Calu3 (cell line): ENCODE results near the gene DIPK1A. TPM values are rescaled to one million over a fixed set of nuclear protein-coding genes. Genes with fewer than 3 reads are reported as not detected.

Experiments used
- BruUV-seq: library from RNA; stranded (reverse); fragments of 400-500 nt; replicated peaks from 2 replicates; lab custom pipeline; 2021; lab: Mats Ljungman, UMichigan
- CTCF ChIA-PET: fragments of 300-600 bp; sonication (Branson Sonifier 250); formaldehyde crosslinking; loops from one replicate; lab custom pipeline; 2022; ENCODE audit warnings: antibody characterized with exemption; lab: Charles Lee
- DNase-seq: peaks from one replicate; pipeline ENCODE4 v3.0.0; 2022
- H3K27ac Mint-ChIP-seq: one replicate; pipeline ENCODE4 v1.8.0; 2022; ENCODE audit warnings: mixed read lengths; ENCODE audit not compliant: unreplicated experiment
- H3K27me3 Mint-ChIP-seq: one replicate; pipeline ENCODE4 v1.8.0; 2022; ENCODE audit warnings: mixed read lengths; ENCODE audit not compliant: unreplicated experiment
- H3K36me3 Mint-ChIP-seq: one replicate; pipeline ENCODE4 v1.8.0; 2022; ENCODE audit warnings: mild to moderate bottlenecking, moderate library complexity, mixed read lengths; ENCODE audit not compliant: insufficient read depth, unreplicated experiment
- H3K4me1 Mint-ChIP-seq: one replicate; pipeline ENCODE4 v1.8.0; 2022; ENCODE audit warnings: mild to moderate bottlenecking, low read depth, mixed read lengths; ENCODE audit not compliant: unreplicated experiment
- H3K4me3 Mint-ChIP-seq: one replicate; pipeline ENCODE4 v1.8.0; 2022; ENCODE audit warnings: mild to moderate bottlenecking, low read depth, moderate library complexity, mixed read lengths; ENCODE audit not compliant: unreplicated experiment
- H3K9me3 Mint-ChIP-seq: one replicate; pipeline ENCODE4 v1.8.0; 2022; ENCODE audit warnings: low read depth, mixed read lengths; ENCODE audit not compliant: unreplicated experiment
- intact Hi-C: fragments of 100-400 bp; cut with micrococcal nuclease; formaldehyde crosslinking; loops from one replicate; pipeline ENCODE4 v1.10.0; 2022; ENCODE audit not compliant: unreplicated experiment
- total RNA-seq: library from RNA; stranded (reverse); gene quantifications from 2 replicates; pipeline ENCODE4 v1.2.3, GENCODE V29; 2022
- TF ChIP-seq, protein P1 (sequence below): fragments of 200-600 bp; IDR thresholded peaks from one replicate; pipeline ENCODE4 v1.8.0; 2022; ENCODE audit warnings: antibody characterized with exemption; ENCODE audit not compliant: unreplicated experiment

The DIPK1A gene
- total RNA-seq, 1 experiment from 2014 or later: 4.9 TPM

DNA sequence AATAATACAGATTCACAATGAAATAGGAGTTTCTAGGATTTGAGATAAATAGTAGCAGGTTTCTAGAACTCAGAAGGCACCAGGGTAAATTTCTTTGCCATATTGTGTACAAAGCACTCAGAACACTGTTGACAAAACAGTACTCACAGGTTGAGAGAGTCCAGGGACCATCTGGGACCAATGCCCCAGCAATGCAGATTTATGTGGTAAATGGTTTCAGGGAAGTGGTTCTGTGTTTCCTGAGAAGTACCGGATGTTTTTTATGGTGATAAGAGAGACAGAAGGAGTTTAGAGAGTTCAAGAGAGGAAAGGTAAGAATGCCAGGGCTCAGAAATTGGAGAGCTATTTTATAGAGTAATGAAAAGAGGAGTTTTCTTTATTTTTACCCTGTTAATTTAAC lies 29.6 kb upstream of the DIPK1A start:
- Mint-ChIP-seq H3K4me1 (peaks cover 13% of the 10 kb centered on the region), H3K36me3 (no peaks in the 10 kb centered on the region), H3K27ac (no peak overlapping the region), H3K27me3 (no peaks in the 10 kb centered on the region), H3K9me3 (no peaks in the 10 kb centered on the region), H3K4me3 (no peak overlapping the region)
- no TSS peak for BruUV-seq
- CTCF ChIA-PET: interaction anchor here (1.3 to 1.5 kb wide), 2 partner anchors 22 to 29 kb away, joined by 3 to 9 read pairs; no protein-coding TSS in a partner anchor
- intact Hi-C loops: no loop called here
- DNase-seq: no peak
- TF ChIP-seq, protein P1, sequence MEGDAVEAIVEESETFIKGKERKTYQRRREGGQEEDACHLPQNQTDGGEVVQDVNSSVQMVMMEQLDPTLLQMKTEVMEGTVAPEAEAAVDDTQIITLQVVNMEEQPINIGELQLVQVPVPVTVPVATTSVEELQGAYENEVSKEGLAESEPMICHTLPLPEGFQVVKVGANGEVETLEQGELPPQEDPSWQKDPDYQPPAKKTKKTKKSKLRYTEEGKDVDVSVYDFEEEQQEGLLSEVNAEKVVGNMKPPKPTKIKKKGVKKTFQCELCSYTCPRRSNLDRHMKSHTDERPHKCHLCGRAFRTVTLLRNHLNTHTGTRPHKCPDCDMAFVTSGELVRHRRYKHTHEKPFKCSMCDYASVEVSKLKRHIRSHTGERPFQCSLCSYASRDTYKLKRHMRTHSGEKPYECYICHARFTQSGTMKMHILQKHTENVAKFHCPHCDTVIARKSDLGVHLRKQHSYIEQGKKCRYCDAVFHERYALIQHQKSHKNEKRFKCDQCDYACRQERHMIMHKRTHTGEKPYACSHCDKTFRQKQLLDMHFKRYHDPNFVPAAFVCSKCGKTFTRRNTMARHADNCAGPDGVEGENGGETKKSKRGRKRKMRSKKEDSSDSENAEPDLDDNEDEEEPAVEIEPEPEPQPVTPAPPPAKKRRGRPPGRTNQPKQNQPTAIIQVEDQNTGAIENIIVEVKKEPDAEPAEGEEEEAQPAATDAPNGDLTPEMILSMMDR: no peak

DNA sequence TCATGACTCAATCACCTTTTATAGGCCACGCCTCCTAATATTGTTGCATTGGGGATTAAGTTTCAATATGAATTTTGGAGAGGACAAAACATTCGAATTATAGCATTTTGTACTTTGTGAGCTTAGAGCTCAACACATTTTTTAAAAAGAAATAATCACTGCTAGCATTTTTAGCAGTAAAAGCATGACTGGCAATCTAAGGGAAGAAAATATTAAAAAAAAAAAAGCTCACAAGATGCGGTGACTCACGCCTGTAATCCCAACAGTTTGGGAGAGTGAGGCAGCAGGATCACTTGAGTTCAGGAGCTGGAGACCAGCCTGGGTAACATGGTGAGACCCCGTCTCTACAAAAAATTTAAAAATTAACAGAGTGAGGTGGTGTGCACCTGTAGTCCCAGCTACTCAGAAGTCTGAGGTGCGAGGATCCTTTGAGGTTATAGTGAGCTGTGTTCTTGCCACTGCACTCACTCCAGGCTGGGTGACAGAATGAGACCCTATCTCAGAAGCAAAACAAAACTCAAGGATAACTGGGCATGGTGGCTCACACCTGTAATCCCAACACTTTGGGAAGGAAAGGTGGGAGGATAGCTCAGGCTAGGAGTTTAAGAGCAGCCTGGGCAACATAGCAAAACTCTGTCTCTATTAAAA lies 28.8 kb upstream of the DIPK1A start:
- Mint-ChIP-seq H3K27me3 (no peaks in the 10 kb centered on the region), H3K4me3 (no peak overlapping the region), H3K27ac (no peak overlapping the region), H3K4me1 (peaks cover 5% of the 10 kb centered on the region), H3K9me3 (no peaks in the 10 kb centered on the region), H3K36me3 (no peaks in the 10 kb centered on the region)
- no peak for DNase-seq
- BruUV-seq: no TSS peak
- TF ChIP-seq, protein P1: no peak
- intact Hi-C loops: no loop called here
- CTCF ChIA-PET: interaction anchor here (0.5 to 1.5 kb wide), 6 partner anchors 9 to 159 kb away, joined by 3 to 9 read pairs (median 3); no protein-coding TSS in a partner anchor

DNA sequence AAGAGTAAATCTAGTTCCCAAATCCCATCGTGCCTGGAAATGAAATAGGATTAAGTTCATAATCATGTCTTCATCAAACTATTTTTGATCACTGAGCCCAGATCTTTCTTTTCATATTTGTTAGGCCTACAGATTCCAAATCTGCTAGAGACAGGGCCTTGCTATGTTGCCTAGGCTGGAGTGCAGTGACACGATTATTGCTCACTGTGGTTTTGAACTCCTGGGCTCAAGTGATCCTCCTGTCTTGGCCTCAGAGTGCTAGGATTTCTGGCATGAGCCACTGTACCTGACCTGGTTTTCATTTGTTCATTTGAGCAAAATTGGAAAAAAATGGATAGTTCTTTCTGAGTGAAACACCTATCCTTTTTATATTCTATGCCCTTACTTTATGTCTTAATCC lies 28.0 kb upstream of the DIPK1A start:
- Mint-ChIP-seq H3K9me3 (no peaks in the 10 kb centered on the region), H3K27ac (no peak overlapping the region), H3K4me3 (no peak overlapping the region), H3K27me3 (no peaks in the 10 kb centered on the region), H3K36me3 (no peaks in the 10 kb centered on the region), H3K4me1 (no peaks in the 10 kb centered on the region)
- no peak for DNase-seq
- BruUV-seq: no TSS peak
- CTCF ChIA-PET: interaction anchor here (0.9 to 1.5 kb wide), 2 partner anchors 18 to 24 kb away, joined by 3 to 4 read pairs; no protein-coding TSS in a partner anchor
- intact Hi-C loops: no loop called here
- TF ChIP-seq, protein P1: no peak

DNA sequence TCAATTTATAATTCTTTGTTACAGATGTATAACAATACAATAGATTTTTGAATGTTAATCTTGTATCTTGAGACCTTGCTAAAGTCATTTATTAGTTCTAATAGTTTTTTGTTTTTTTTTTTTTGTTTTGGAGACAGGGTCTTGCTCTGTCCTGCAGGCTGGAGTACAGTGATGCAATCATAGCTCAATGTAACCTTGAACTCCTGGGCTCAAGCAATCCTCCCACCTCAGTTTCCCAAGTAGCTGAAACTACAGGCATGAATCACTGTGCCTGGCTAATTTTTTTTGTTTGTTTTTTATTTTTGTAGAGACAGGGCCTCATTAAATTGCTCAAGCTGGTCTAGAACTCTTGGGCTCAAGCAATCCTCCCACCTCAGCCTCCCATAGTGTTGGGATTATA lies 26.2 kb upstream of the DIPK1A start:
- DNase-seq: no peak
- H3K27ac Mint-ChIP-seq: no peak overlapping the region
- CTCF ChIA-PET: interaction anchor here (0.7 kb wide), 1 partner anchor 14 kb away, joined by 5 read pairs; no protein-coding TSS in a partner anchor
- no peaks in the 10 kb centered on the region for H3K27me3 Mint-ChIP-seq
- peaks cover 3% of the 10 kb centered on the region for H3K9me3 Mint-ChIP-seq
- H3K4me1 Mint-ChIP-seq: no peaks in the 10 kb centered on the region
- no peaks in the 10 kb centered on the region for H3K36me3 Mint-ChIP-seq
- BruUV-seq: no TSS peak
- H3K4me3 Mint-ChIP-seq: no peak overlapping the region
- intact Hi-C loops: no loop called here
- TF ChIP-seq, protein P1: no peak
